Measurements from ENCODE around the gene C6orf89.
A peak's percentile ranks its signal among the peaks of the same experiment; 100 is the strongest.
"Not testable (repeated sequence)": the region's sequence is repeated elsewhere in the genome, so short reads cannot be mapped to it uniquely, and the experiment has no call there.

Gene C6orf89

GRCh38 chr6:36925809-36926208, 40.1 kb downstream of the C6orf89 start:
- ATAC-seq, result peak in 1 of 2 donors; percentile 43

GRCh38 chr6:36926708-36927513, 41.2 kb downstream of the C6orf89 start:
- no peak for ATAC-seq

GRCh38 chr6:36927691-36928546, 42.2 kb downstream of the C6orf89 start:
- ATAC-seq, result no peak

GRCh38 chr6:36928547-36928918, 42.8 kb downstream of the C6orf89 start:
- ATAC-seq, result no peak

GRCh38 chr6:36929152-36929551, 43.4 kb downstream of the C6orf89 start:
- no peak for ATAC-seq

- ATAC-seq, result no peak
Measured at GRCh38 chr6:36929607-36930006, 43.9 kb downstream of the C6orf89 start.

- ATAC-seq, result no peak
Measured at GRCh38 chr6:36930483-36930882, 44.7 kb downstream of the C6orf89 start.

GRCh38 chr6:36933102-36933501, 47.4 kb downstream of the C6orf89 start:
- no peak for ATAC-seq

- no peak for ATAC-seq
Measured at GRCh38 chr6:36933519-36933918, 47.8 kb downstream of the C6orf89 start.

- no peak for ATAC-seq
Measured at GRCh38 chr6:36934901-36935300, 49.1 kb downstream of the C6orf89 start.

- ATAC-seq, result no peak
Measured at GRCh38 chr6:36936824-36937223, 51.1 kb downstream of the C6orf89 start.

- ATAC-seq, result no peak
Measured at GRCh38 chr6:36937896-36938295, 52.1 kb downstream of the C6orf89 start.

- ATAC-seq, result no peak
Measured at GRCh38 chr6:36938536-36938935, 52.8 kb downstream of the C6orf89 start.

GRCh38 chr6:36939005-36939404, 53.3 kb downstream of the C6orf89 start:
- not testable (repeated sequence) for ATAC-seq

- ATAC-seq, result no peak
Measured at GRCh38 chr6:36940027-36940426, 54.3 kb downstream of the C6orf89 start.

GRCh38 chr6:36941561-36941960, 55.8 kb downstream of the C6orf89 start:
- ATAC-seq, result not testable (repeated sequence)

GRCh38 chr6:36942329-36942728, 56.6 kb downstream of the C6orf89 start:
- not testable (repeated sequence) for ATAC-seq

GRCh38 chr6:36944650-36945049, 58.9 kb downstream of the C6orf89 start:
- no peak for ATAC-seq

- no peak for ATAC-seq
Measured at GRCh38 chr6:36945301-36945700, 59.5 kb downstream of the C6orf89 start.

- no peak for ATAC-seq
Measured at GRCh38 chr6:36946526-36946925, 60.8 kb downstream of the C6orf89 start.

- peak in 1 of 2 donors; percentile 53 for ATAC-seq
Measured at GRCh38 chr6:36947570-36948351, 62.0 kb downstream of the C6orf89 start.

- not testable (repeated sequence) for ATAC-seq
Measured at GRCh38 chr6:36949076-36949475, 63.3 kb downstream of the C6orf89 start.

- ATAC-seq, result no peak
Measured at GRCh38 chr6:36949636-36950035, 63.9 kb downstream of the C6orf89 start.

Measured in activated CD4-positive, CD25-positive, alpha-beta regulatory T cell treated with anti-CD3 and anti-CD28 coated beads, Interleukin-2, amount 50 U/mL, for 24 hours (primary cell).